Measurements from ENCODE around the gene ADORA1.

ADORA1 gene

GRCh38 chr1:203143641-203144040 is 16.1 kb downstream of the ADORA1 start:
- DNase-seq: no peak

GRCh38 chr1:203144661-203145060 is 17.1 kb downstream of the ADORA1 start:
- DNase-seq: no peak

GRCh38 chr1:203145321-203146041 is 18.0 kb downstream of the ADORA1 start:
- DNase-seq: no peak

- no peak for DNase-seq
Measured at GRCh38 chr1:203146042-203146369, 18.5 kb downstream of the ADORA1 start.

GRCh38 chr1:203146537-203146936 is 19.0 kb downstream of the ADORA1 start:
- DNase-seq: no peak

GRCh38 chr1:203147376-203147775 is 19.9 kb downstream of the ADORA1 start:
- no peak for DNase-seq

GRCh38 chr1:203148127-203148526 is 20.6 kb downstream of the ADORA1 start:
- no peak for DNase-seq

- DNase-seq: no peak
Measured at GRCh38 chr1:203148579-203148978, 21.1 kb downstream of the ADORA1 start.

GRCh38 chr1:203149188-203149840 is 21.8 kb downstream of the ADORA1 start:
- DNase-seq: no peak

GRCh38 chr1:203150511-203151297 is 23.2 kb downstream of the ADORA1 start:
- no peak for DNase-seq

- DNase-seq: no peak
Measured at GRCh38 chr1:203151362-203152157, 24.0 kb downstream of the ADORA1 start.

- DNase-seq: peak; percentile 29
Measured at GRCh38 chr1:203152158-203153034, 24.9 kb downstream of the ADORA1 start.

- DNase-seq: no peak
Measured at GRCh38 chr1:203153051-203153988, 25.8 kb downstream of the ADORA1 start.

- DNase-seq: no peak
Measured at GRCh38 chr1:203153989-203154821, 26.7 kb downstream of the ADORA1 start.

- no peak for DNase-seq
Measured at GRCh38 chr1:203156280-203156679, 28.8 kb downstream of the ADORA1 start.

GRCh38 chr1:203158423-203158822 is 30.9 kb downstream of the ADORA1 start:
- DNase-seq: no peak

- no peak for DNase-seq
Measured at GRCh38 chr1:203158960-203159665, 31.6 kb downstream of the ADORA1 start.

- no peak for DNase-seq
Measured at GRCh38 chr1:203159844-203160243, 32.3 kb downstream of the ADORA1 start.

GRCh38 chr1:203161175-203161574 is 33.6 kb downstream of the ADORA1 start:
- no peak for DNase-seq

Data from DMS153 (cell line).